Activated naive CD4-positive, alpha-beta T cell treated with anti-CD3 and anti-CD28 coated beads, Interleukin-2, amount 50 U/mL, for 16 hours (primary cell): ENCODE results near the gene SUPT3H.
"Not testable (repeated sequence)": the region's sequence is repeated elsewhere in the genome, so short reads cannot be mapped to it uniquely, and the experiment has no call there.

ENCODE experiments used
- DNase-seq: peaks from one replicate; pipeline ENCODE4 v3.0.0-alpha.2; 2020

The SUPT3H gene

DNA sequence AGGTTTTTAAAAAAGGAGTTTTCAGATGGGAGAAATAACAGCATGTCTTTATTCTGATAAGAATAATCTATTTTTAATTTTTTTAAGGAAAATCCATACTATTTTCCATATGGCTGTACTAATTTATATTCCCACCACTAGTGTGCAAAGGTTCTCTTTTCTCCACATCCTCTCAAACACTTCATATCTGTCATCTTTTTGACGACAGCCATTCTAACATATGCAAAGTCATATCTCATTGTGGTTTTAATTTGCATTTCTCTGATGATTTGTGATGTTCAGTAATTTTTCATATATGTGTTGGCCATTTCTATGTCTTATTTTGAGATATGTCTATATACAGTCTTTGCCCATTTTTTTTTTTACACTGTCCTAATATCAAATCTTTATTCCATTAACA lies 330.2 kb downstream of the SUPT3H start:
- no peak for DNase-seq

GRCh38 chr6:45045253-45045601 lies 332.5 kb downstream of the SUPT3H start:
- DNase-seq = no peak

GRCh38 chr6:45044510-45045252 lies 333.1 kb downstream of the SUPT3H start:
- DNase-seq = no peak

- DNase-seq = no peak
Observed at GRCh38 chr6:45044086-45044485, 333.6 kb downstream of the SUPT3H start.

DNA sequence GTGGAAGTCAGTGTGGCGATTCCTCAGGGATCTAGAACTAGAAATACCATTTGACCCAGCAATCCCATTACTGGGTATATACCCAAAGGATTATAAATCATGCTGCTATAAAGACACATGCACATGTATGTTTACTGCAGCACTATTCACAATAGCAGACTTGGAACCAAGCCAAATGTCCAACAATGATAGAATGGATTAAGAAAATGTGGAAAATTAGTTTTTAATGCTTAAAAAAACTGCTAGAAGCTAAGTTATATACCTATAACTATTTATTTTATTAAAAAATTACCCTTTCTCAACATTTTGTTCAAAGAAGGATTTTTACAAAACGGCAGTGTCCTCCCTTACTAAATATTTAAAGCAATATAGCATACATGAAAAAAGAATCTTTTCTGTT lies 335.1 kb downstream of the SUPT3H start:
- DNase-seq = not testable (repeated sequence)

DNA sequence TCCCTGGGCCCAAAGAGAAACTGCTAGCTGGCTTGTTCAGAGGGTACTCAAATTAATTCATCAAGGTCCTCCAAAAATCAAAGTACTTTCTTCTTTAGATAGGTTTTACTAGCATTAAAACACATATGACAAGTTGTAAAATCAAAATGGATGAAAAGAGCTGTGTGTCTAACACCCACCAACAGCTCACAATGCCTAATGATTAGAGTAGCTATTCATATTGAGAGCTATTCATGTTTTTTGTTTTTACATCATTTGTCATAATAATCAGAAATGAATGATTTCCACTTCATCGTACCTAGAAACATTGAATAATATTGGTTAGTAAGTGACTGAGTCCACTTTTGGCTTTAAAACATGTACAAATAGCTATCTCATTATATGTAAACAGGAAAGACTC lies 339.5 kb downstream of the SUPT3H start:
- DNase-seq = no peak

GRCh38 chr6:45036103-45036502 lies 341.6 kb downstream of the SUPT3H start:
- DNase-seq = no peak

GRCh38 chr6:45032426-45032825 lies 345.3 kb downstream of the SUPT3H start:
- no peak for DNase-seq

GRCh38 chr6:45031601-45032000 lies 346.1 kb downstream of the SUPT3H start:
- DNase-seq = no peak

DNA sequence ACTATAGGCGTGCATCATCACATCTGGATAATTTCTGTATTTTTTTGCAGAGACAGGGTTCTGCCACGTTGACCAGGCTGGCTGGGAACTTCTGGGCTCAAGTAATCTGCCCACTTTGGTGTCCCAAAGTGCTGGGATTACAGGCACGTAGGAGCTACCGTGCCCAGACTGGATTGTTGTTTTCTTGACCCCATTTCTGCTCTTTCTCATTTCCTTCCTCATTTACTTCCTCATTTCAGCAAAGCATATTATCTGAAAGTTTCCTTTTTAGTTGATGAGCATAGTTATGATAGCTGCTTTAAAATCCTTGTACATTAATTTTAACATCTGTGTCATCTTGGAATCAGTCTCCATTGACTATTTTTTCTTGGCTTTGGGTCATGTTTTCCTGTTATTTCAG lies 350.6 kb downstream of the SUPT3H start:
- DNase-seq = no peak

DNA sequence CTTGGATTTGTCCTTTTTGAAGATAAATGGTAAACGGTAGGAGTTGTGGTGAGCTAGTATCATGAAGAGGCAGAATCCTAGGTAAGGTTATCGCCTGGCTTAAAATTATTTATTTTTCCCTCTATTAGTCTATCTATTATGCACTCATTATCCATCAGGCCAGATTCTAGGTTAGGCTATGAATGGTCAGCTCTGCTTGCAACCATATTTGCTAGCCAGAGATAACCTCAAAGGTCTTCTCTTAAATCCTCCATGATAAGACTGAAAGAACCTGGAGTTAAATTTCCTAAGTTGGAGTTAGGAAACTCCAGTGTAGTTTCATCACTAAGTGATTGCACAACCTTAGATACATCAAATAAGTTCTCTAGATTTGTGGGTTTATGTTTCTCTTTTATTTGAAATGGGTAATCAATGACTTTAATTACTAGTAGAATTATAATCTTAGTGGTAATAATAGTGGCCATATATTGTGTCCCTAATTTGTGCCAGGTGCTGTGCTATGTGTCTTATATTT lies 351.7 kb downstream of the SUPT3H start:
- DNase-seq = no peak

GRCh38 chr6:45024610-45025009 lies 353.1 kb downstream of the SUPT3H start:
- no peak for DNase-seq

GRCh38 chr6:45021676-45022075 lies 356.1 kb downstream of the SUPT3H start:
- DNase-seq = no peak

DNA sequence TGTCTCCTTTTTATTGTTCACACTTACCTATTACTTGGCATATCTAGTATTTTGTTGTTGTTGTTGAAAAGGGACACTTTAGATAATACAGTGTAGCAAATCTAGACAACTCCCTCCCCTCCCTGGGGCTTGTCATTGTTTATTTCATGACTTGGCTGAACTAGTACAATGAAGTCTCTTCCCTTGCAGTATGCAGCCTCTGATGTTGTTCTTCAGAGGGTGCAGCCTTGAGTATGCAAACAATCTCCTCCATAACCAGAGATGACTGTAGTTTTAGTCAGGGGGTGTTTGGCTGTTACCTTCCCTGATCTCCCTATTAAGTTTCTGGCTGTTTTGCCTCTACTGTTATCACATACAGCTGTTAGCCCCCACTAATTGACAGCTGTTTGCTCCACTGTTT lies 365.0 kb downstream of the SUPT3H start:
- DNase-seq = no peak

DNA sequence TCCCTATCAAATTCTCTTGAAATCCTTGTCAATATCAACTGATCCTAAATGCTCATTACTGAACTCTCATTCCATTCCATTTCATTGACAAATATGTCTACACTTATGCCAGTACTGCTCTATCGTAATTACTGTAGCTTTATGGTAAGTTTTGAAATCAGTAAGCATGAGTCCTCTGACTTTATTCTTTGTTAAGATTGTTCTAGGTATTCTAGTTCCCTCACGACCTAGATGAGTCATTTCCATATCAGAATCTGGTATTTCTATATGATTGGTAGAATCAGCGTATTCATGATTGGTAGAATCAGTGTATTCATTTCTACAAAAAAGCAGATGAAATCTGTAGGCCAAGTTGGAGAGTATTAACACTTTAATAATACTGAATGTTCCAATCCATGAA lies 368.2 kb downstream of the SUPT3H start:
- DNase-seq = no peak

DNA sequence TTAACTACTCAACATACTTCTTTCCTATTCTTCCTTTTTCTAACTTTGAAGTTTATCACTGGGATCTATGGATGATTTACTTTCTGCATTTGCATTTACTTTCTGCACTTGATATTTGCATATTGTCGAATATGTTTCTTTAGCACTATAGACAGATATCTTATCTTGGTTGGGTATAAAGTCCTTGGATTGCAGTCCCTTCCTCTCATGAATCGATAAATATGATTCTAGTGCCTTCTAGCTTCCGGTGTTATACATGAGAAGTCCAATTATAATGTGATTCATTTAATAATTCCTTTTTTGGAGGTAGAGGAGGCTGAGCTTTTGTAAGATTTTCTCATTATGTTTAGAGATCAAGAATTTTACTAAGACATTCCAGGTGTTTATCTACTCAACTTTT lies 370.8 kb downstream of the SUPT3H start:
- DNase-seq = no peak

GRCh38 chr6:45003961-45004360 lies 373.8 kb downstream of the SUPT3H start:
- no peak for DNase-seq

GRCh38 chr6:45003387-45003786 lies 374.3 kb downstream of the SUPT3H start:
- no peak for DNase-seq

GRCh38 chr6:45002390-45003105 lies 375.2 kb downstream of the SUPT3H start:
- DNase-seq = no peak

DNA sequence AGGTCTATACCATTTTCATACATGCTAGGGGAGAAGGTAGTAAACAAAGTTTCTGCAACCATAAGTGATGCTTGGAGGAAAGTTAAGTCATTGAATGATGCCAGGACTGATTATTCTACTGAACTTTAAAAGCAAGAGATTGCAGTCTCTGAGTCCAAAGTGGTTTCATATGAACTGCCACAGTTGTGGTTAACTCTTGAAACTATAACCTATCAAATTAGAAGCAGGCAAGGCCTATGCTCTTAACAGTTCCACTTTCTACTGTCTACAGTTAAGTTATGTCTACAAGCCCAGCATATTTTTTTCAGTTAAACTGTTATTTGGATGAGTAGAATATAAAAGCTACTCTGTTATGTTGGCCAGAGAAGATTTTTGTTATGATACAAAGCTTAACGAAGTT lies 376.1 kb downstream of the SUPT3H start:
- no peak for DNase-seq

DNA sequence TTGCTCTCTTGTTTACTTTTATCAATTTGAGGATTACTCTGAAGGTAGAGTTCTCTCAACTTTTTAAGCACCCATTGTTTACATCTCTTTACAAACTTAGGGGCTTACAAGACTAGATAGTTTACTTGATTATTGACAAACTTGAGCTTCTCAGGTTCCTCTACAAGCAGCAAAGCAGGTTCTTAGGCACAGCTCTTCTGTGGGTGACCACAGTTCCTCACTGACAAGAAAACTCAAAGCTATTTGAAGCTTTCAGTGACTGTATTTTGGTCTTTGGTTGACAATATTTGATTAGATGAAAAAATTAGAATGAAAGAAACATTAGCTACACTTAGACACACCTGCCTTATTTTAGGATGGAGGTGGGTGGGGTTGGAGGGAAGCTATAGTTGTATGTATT lies 376.9 kb downstream of the SUPT3H start:
- DNase-seq = no peak

GRCh38 chr6:44999066-44999465 lies 378.7 kb downstream of the SUPT3H start:
- DNase-seq = no peak

DNA sequence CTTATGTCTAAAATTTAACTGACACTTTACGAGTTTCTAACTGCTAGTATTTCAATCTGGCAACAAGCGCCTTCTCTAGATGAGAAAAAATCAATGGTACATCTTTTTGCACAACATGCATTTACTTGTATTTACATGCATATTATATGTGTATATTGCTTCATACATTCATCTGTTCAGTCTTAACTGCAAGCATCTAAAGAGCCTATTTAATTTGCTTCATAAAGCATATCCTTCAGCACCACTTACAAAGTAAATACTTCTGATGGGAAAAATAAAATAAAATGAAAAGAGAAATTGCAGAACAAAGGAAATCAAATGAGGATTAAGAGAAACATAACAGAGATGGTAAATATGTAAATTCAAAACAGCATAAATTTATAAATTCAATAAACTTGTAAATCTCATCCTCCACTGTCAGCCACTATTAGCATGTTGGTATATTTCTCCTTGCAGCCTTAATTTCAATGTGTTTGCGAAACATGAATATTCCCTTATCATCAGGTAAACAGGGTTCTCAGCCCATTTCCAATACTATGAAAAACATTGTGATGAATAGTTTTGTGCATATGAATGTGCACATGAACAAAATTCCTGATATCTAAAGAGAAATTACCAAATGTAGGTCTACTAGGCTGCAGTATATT lies 382.1 kb downstream of the SUPT3H start:
- no peak for DNase-seq

DNA sequence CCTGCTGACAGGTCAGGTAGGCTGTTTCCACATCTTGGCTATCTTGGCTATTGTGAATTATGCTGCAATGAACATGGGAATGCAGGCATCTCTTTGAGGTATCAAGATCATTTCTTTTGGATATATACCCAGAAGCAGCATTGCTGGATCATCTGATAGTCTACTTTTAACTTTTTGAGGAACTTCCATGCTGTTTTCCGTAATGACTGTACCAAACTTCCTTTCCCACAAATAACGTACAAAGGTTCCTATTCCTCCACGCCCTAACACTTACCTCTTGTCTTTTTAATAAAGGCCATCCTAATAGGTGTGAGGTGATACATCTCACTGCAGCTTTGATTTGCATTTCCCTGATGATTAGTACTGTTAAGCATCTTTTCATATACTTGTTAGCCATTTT lies 388.3 kb downstream of the SUPT3H start:
- DNase-seq = no peak
